ENCODE measurements around the gene PROSER2.
A peak's percentile ranks its signal among the peaks of the same experiment; 100 is the strongest.

The PROSER2 gene

DNA sequence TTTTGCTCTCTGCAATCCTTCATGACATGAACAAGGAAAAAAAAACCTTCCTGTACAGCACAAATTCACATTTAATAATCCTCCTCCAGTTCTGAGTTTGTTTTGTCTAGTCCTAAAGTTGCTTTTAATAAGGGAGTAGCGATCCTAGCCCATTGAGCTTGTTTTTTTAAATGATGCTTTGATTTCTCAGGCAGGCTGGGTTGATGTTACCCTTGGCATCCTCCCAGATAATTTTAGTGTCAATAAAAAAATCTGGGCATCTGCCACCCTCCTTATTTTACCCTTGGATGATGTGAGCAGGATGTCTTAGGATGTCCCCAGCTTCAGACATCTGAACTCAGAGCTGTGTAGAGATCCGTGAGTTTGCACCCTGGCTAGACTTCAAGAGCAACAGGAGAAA is 33.9 kb upstream of the PROSER2 start:
- H3K27ac ChIP-seq (ENCODE audit: poor library complexity, severe bottlenecking): no peak overlapping the region
- H3K27me3 ChIP-seq (ENCODE audit: insufficient read depth, poor library complexity, severe bottlenecking): no peaks in the 10 kb centered on the region
- no peaks in the 10 kb centered on the region for H3K36me3 ChIP-seq (ENCODE audit: low read depth)
- TF ChIP-seq, protein P1, sequence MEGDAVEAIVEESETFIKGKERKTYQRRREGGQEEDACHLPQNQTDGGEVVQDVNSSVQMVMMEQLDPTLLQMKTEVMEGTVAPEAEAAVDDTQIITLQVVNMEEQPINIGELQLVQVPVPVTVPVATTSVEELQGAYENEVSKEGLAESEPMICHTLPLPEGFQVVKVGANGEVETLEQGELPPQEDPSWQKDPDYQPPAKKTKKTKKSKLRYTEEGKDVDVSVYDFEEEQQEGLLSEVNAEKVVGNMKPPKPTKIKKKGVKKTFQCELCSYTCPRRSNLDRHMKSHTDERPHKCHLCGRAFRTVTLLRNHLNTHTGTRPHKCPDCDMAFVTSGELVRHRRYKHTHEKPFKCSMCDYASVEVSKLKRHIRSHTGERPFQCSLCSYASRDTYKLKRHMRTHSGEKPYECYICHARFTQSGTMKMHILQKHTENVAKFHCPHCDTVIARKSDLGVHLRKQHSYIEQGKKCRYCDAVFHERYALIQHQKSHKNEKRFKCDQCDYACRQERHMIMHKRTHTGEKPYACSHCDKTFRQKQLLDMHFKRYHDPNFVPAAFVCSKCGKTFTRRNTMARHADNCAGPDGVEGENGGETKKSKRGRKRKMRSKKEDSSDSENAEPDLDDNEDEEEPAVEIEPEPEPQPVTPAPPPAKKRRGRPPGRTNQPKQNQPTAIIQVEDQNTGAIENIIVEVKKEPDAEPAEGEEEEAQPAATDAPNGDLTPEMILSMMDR (IDR thresholded peaks at IDR 0.05; ENCODE audit: poor library complexity, severe bottlenecking): no peak
- DNase-seq (ENCODE audit: low spot score) (no peak), ATAC-seq (ENCODE audit: low read depth) (no peak)
- peaks cover 12% of the 10 kb centered on the region for H3K4me1 ChIP-seq (ENCODE audit: insufficient read depth, poor library complexity, severe bottlenecking)
- H3K9me3 ChIP-seq (ENCODE audit: severe bottlenecking): no peaks in the 10 kb centered on the region
- no peak overlapping the region for H3K4me3 ChIP-seq (ENCODE audit: severe bottlenecking)

DNA sequence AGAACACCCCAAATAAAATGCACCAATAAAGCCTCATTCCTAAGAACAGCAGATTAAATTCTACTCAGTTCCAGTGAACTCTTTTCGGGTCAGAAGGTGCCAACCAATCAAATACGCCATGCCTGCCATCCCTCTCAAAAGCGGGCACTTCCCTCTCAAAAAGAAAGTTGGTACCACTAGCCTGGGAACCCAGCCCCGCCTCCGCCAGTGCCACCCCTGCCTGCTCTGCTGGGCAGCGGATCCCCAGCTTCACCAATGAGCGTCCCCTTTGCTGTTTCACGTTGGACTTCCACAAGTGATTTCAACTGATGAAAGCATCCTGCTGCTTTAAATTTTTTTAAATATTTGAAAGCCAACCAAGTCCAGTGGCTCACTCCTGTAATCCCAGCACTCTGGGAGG is 33.2 kb upstream of the PROSER2 start:
- H3K27me3 ChIP-seq (ENCODE audit: insufficient read depth, poor library complexity, severe bottlenecking): no peaks in the 10 kb centered on the region
- no peak overlapping the region for H3K4me3 ChIP-seq (ENCODE audit: severe bottlenecking)
- H3K27ac ChIP-seq (ENCODE audit: poor library complexity, severe bottlenecking): no peak overlapping the region
- no peaks in the 10 kb centered on the region for H3K36me3 ChIP-seq (ENCODE audit: low read depth)
- ATAC-seq (ENCODE audit: low read depth) (no peak), DNase-seq (ENCODE audit: low spot score) (no peak)
- H3K9me3 ChIP-seq (ENCODE audit: severe bottlenecking): no peaks in the 10 kb centered on the region
- TF ChIP-seq, protein P1 (IDR thresholded peaks at IDR 0.05; ENCODE audit: poor library complexity, severe bottlenecking): no peak
- H3K4me1 ChIP-seq (ENCODE audit: insufficient read depth, poor library complexity, severe bottlenecking): peaks cover 15% of the 10 kb centered on the region

DNA sequence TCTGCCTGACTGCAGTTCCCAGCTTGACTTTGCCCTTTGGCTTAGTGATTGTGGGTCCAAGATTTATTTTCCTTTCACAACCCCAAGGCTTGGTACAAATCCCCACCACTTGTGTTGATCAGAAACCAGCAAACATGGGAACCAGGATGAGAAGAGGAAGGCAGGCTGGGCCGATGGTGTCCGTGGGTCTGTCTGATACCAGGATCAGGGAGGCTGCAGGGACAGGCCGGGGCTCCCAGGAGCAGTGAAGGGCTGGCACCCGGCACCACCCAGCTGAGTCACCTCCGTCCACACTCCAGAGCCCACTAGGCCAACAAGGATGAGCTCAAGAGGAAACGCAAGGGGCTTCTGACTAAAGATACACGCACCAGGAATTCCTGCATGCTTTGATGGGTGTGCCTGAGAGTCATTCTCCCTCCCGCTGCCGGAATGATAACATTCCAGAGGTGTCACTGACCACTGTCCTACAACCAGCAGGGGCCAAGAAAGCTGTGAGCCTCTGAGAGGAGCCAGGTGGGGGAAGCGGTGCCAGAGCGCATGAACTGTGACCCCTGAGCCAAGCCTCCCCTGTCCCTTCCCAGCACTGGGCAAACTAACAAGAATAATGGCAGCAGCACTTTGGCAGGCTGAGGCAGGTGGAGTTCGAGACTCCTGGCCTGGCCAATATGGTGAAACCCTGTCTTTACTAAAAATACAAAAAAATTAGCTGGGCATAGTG is 29.2 kb upstream of the PROSER2 start:
- no peaks in the 10 kb centered on the region for H3K27me3 ChIP-seq (ENCODE audit: insufficient read depth, poor library complexity, severe bottlenecking)
- peak overlapping the region; percentile 91 for H3K27ac ChIP-seq (ENCODE audit: poor library complexity, severe bottlenecking)
- no peak overlapping the region for H3K4me3 ChIP-seq (ENCODE audit: severe bottlenecking)
- DNase-seq (ENCODE audit: low spot score) (peak; percentile 91), ATAC-seq (ENCODE audit: low read depth) (peak; percentile 99)
- no peaks in the 10 kb centered on the region for H3K9me3 ChIP-seq (ENCODE audit: severe bottlenecking)
- peaks cover 20% of the 10 kb centered on the region for H3K4me1 ChIP-seq (ENCODE audit: insufficient read depth, poor library complexity, severe bottlenecking)
- TF ChIP-seq, protein P1 (IDR thresholded peaks at IDR 0.05; ENCODE audit: poor library complexity, severe bottlenecking): no peak
- H3K36me3 ChIP-seq (ENCODE audit: low read depth): no peaks in the 10 kb centered on the region

DNA sequence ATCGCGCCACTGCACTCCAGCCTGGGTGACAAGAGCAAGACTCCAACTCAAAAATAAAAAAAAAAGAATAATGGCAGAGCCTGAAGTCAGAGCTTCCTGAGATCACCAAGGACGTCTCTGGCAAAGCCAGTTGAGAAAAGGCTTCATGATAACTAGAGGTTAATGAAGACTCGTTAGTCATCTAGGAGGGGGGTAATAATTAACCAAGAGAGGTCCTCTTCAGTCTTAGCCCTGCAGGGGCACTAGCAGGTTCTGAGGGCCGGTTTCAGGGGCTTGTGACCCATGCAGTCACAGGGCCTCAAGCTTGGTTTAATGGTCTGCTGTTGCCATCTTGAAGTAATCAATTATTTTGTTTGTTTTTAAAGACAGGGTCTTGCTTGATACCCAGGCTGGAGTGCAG is 28.6 kb upstream of the PROSER2 start:
- DNase-seq (ENCODE audit: low spot score) (no peak), ATAC-seq (ENCODE audit: low read depth) (no peak)
- TF ChIP-seq, protein P1 (IDR thresholded peaks at IDR 0.05; ENCODE audit: poor library complexity, severe bottlenecking): no peak
- peaks cover 21% of the 10 kb centered on the region for H3K4me1 ChIP-seq (ENCODE audit: insufficient read depth, poor library complexity, severe bottlenecking)
- H3K27ac ChIP-seq (ENCODE audit: poor library complexity, severe bottlenecking): peak overlapping the region; percentile 91
- no peaks in the 10 kb centered on the region for H3K27me3 ChIP-seq (ENCODE audit: insufficient read depth, poor library complexity, severe bottlenecking)
- no peaks in the 10 kb centered on the region for H3K36me3 ChIP-seq (ENCODE audit: low read depth)
- no peak overlapping the region for H3K4me3 ChIP-seq (ENCODE audit: severe bottlenecking)
- no peaks in the 10 kb centered on the region for H3K9me3 ChIP-seq (ENCODE audit: severe bottlenecking)

Data from RWPE2 (cell line).